Fibroblast of villous mesenchyme (primary cell): ENCODE data around the gene KCNMA1. TPM values are rescaled to one million over a fixed set of nuclear protein-coding genes. Genes with fewer than 3 reads are reported as not detected.

Experiments
- DNase-seq: peaks from one replicate; pipeline ENCODE4 v3.0.0-alpha.2; 2010; ENCODE audit warnings: low read depth
- H3K4me3 ChIP-seq: 2 replicates; pipeline ENCODE4 v1.5.1; 2011; ENCODE audit warnings: low read depth, mild to moderate bottlenecking, low read length
- total RNA-seq: library from RNA; depleted of rRNA; stranded (reverse); fragments of >200 nt; gene quantifications from 2 replicates; pipeline ENCODE4 v1.2.3, GENCODE V29; 2012
- TF ChIP-seq, protein P1 (sequence below): IDR thresholded peaks from 2 replicates; pipeline ENCODE4 v1.5.1; 2012; ENCODE audit warnings: low read depth, mild to moderate bottlenecking, low read length; ENCODE audit not compliant: insufficient read depth

KCNMA1 gene
- total RNA-seq, 1 donor: 36.7 TPM

DNA sequence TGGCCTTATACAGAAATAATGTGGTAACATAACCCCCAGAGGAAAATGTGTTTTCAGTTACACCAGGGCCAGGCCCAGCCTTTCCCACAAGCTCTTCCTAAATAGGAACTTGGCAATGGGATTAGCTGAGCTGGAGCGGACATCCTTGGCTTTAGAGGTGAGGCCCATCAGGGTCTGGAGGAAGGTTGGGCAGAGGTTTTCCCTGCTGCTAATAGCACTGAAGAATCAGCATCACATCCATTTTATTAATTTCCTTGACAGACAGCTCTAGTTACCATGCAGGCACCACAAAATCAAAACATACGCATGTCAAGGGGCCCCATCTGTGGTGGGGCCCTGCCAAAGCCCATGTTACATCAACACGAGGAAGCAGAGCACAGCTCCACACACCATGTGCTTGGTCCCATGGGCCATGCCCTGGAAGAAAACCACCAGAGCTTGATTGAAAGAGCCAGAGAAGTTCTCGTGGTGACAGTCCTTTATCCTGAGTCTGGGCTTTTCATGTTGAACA lies 566.6 kb downstream of the KCNMA1 start:
- no peak for DNase-seq
- TF ChIP-seq, protein P1, sequence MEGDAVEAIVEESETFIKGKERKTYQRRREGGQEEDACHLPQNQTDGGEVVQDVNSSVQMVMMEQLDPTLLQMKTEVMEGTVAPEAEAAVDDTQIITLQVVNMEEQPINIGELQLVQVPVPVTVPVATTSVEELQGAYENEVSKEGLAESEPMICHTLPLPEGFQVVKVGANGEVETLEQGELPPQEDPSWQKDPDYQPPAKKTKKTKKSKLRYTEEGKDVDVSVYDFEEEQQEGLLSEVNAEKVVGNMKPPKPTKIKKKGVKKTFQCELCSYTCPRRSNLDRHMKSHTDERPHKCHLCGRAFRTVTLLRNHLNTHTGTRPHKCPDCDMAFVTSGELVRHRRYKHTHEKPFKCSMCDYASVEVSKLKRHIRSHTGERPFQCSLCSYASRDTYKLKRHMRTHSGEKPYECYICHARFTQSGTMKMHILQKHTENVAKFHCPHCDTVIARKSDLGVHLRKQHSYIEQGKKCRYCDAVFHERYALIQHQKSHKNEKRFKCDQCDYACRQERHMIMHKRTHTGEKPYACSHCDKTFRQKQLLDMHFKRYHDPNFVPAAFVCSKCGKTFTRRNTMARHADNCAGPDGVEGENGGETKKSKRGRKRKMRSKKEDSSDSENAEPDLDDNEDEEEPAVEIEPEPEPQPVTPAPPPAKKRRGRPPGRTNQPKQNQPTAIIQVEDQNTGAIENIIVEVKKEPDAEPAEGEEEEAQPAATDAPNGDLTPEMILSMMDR: no peak
- H3K4me3 ChIP-seq: no peak overlapping the region

DNA sequence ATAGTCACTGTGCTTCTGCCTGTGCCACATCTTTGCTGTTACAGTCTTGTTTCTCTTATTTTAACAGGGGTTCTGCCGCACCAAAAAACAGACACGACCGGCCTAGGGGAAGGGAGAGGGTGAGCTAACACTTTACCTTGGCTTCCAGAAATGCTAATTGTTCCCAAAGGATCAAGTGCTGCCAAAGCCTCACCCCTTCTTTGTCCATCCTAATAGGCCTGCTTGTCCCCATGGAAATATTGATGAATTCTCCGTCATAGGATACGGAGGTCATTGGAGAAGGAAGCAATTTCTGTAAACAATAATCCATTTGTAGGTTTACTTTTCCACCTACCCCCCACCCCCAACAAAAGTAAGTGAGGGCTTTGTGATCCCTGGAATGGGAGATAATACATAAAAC lies 567.3 kb downstream of the KCNMA1 start:
- TF ChIP-seq, protein P1: no peak

DNA sequence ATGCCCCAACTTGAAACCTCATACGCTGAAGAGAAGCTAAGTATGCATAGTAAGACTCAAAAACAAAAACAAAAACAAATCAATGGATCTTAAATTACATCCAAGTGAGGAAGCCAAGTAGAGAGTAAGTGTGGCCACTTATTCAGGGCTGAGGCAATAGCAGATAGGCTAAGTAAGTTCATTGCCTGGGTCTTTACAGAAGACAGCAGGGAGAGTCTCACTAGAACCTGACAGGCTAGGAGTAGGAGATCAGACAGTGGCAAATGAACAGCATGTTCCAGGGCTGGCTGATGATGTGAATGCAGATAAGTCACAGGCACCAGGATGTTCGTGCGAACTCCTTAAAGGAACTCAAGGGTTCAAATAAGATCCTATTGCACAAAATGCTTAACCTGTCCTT lies 568.6 kb downstream of the KCNMA1 start:
- TF ChIP-seq, protein P1: no peak
- no peak overlapping the region for H3K4me3 ChIP-seq
- peak; percentile 42 for DNase-seq

More for the DNA sequence above, 567.3 kb downstream of the KCNMA1 start:
- no peak for DNase-seq
- no peak overlapping the region for H3K4me3 ChIP-seq

DNA sequence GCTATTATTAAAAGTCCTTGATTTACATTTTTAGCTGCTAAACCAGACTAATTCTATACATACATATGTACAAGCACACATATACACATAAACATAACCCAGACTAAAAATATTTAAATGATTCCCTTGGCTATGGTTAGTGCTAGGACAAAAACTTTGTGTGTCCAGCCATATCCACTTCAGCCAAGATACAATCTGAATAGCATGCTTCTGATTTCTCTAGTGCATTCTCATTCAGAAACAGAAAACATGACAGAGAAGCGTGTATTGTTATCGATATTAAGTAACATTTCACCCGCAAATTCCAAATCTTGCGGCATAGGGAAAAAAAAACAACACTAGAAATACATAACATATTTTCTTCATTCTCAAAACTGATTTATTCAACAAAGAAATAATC lies 569.3 kb downstream of the KCNMA1 start:
- TF ChIP-seq, protein P1: no peak
- no peak for DNase-seq

DNA sequence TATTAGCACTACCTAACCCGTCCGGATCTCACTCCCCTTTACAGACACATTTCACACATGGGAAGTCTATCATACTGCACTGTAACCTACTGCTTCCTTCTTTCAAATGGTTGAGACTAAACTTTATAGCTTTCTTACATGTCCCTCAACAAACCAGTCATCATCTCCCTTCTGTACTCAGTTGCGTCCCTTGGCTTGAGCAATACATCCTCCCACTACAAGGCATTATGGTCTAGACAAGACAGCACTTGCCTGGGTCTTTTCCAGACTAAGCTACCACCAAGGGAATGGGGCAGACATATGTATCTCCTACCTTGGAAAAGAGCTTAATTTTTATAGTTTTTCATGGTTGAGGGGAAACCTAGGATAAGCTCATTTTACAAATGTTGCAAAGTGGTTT lies 575.2 kb downstream of the KCNMA1 start:
- TF ChIP-seq, protein P1: no peak
- peak; percentile 52 for DNase-seq
- H3K4me3 ChIP-seq: no peak overlapping the region

More for the DNA sequence above, 569.3 kb downstream of the KCNMA1 start:
- H3K4me3 ChIP-seq: no peak overlapping the region

DNA sequence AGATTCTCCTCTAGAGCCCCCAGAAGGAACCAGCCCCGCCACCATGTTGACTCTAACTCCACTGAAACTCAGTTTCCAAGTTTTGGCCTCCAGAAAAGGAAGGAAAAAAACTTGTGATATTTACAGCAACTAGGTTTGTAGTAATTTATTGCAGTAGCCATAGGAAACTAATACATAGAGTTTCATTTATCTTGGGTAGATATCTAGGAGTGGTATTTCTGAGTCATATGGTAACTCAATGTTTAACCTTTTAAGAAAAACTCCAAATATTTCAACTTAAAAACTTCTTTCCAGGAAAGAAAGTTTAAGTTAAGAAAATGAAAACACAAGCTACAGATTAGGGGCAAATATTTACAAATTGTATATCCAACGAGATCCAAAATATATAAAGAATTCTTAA lies 576.7 kb downstream of the KCNMA1 start:
- TF ChIP-seq, protein P1: no peak
- no peak for DNase-seq
- H3K4me3 ChIP-seq: no peak overlapping the region

DNA sequence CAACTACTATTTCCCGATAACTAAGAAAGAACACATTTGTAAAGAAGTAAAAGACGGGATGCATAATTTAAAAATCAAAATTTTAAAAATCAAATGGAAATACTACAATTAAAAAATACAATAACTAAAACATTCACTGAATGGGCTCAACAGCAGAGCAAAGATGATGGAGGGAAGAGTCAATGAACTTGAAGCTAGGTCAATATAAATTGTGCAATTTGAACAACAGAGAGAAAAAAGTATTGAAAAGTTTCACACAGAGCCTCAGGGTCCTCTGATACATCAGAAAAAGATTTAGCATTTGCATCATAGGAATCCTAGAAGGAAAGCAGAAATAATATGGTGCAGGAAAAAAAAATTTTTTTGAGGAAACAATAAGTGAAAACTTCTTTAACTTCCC lies 581.0 kb downstream of the KCNMA1 start:
- TF ChIP-seq, protein P1: no peak
- H3K4me3 ChIP-seq: no peak overlapping the region
- no peak for DNase-seq
